HepG2 (cell line): ENCODE measurements around the gene CISTR. TPM values are rescaled to one million over a fixed set of nuclear protein-coding genes. Genes with fewer than 3 reads are reported as not detected.

Experiments
- CENPX ChIP-seq: sonication (generic); formaldehyde crosslinking; IDR thresholded peaks from 2 replicates; pipeline ENCODE4 v1.9.0; 2021; ENCODE audit warnings: mild to moderate bottlenecking, missing genetic modification reagents, moderate library complexity
- GATA4 ChIP-seq: sonication (generic); IDR thresholded peaks from 2 replicates; pipeline ENCODE4 v1.6.1; 2016; ENCODE audit warnings: antibody characterized with exemption, low read depth, borderline replicate concordance
- PHF21A ChIP-seq: sonication (generic); formaldehyde crosslinking; IDR thresholded peaks from 2 replicates; pipeline ENCODE4 v1.5.0; 2020; ENCODE audit warnings: mild to moderate bottlenecking, missing genetic modification reagents
- TCF7 ChIP-seq: sonication (generic); IDR thresholded peaks from 2 replicates; pipeline ENCODE4 v1.6.1; 2016; ENCODE audit warnings: antibody characterized with exemption, low read depth
- U2AF2 ChIP-seq: fragments of 200-400 bp; formaldehyde crosslinking; IDR thresholded peaks from 2 replicates; pipeline ENCODE4 v1.6.1; 2017; ENCODE audit warnings: low read depth, mild to moderate bottlenecking, low read length
- ZNF317 ChIP-seq: sonication (generic); formaldehyde crosslinking; IDR thresholded peaks from 2 replicates; pipeline ENCODE4 v1.5.0; 2020; ENCODE audit warnings: mild to moderate bottlenecking, missing genetic modification reagents
- polyA plus RNA-seq, 8 experiments: library from polyadenylated mRNA; depleted of rRNA in 3 of 8; stranded (reverse) in 7 of 8; unstranded in 1 of 8; fragments of >200 nt; fragmentation: Illumina TruSeq in 4 of 8; extraction: Trizol in 4 of 8; gene quantifications; 2 replicates each; pipeline versions ENCODE4 v1.2.1 to v1.2.3, GENCODE V29; 2011 to 2016; ENCODE audit warnings: low read depth in 4 of 8, missing spikeins in 1 of 8, mixed read lengths in 1 of 8; ENCODE audit not compliant: insufficient read depth in 1 of 8
- total RNA-seq, 5 experiments: library from RNA; depleted of rRNA; stranded (reverse); fragments of >200 nt; fragmentation: Illumina TruSeq; extraction: Trizol; gene quantifications; 2 replicates each; pipeline ENCODE4 v1.2.3, GENCODE V29; 2016; ENCODE audit warnings: low read depth in 1 of 5
- TF ChIP-seq, protein P1 (sequence below): sonication (generic); formaldehyde crosslinking; conservative IDR thresholded peaks from 2 replicates; pipeline ENCODE4 v1.5.0; 2020; ENCODE audit warnings: missing genetic modification reagents
- TF ChIP-seq, protein P2 (sequence below): sonication (generic); formaldehyde crosslinking; IDR thresholded peaks from 2 replicates; pipeline ENCODE4 v1.4.0; 2020; ENCODE audit warnings: missing genetic modification reagents, borderline replicate concordance

Gene CISTR
- total and polyA plus RNA-seq, 2 of the 13 experiments (the other 11 are each of a cell fraction or from before 2014, with no cell fraction given): not detected

- TF ChIP-seq, protein P1, sequence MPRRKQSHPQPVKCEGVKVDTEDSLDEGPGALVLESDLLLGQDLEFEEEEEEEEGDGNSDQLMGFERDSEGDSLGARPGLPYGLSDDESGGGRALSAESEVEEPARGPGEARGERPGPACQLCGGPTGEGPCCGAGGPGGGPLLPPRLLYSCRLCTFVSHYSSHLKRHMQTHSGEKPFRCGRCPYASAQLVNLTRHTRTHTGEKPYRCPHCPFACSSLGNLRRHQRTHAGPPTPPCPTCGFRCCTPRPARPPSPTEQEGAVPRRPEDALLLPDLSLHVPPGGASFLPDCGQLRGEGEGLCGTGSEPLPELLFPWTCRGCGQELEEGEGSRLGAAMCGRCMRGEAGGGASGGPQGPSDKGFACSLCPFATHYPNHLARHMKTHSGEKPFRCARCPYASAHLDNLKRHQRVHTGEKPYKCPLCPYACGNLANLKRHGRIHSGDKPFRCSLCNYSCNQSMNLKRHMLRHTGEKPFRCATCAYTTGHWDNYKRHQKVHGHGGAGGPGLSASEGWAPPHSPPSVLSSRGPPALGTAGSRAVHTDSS (CRISPR knock-in tag): no peak
- TF ChIP-seq CENPX (no peak), PHF21A (CRISPR knock-in tag) (no peak), U2AF2 (no peak), TCF7 (no peak), ZNF317 (CRISPR knock-in tag) (no peak), GATA4 (no peak)
- TF ChIP-seq, protein P2, sequence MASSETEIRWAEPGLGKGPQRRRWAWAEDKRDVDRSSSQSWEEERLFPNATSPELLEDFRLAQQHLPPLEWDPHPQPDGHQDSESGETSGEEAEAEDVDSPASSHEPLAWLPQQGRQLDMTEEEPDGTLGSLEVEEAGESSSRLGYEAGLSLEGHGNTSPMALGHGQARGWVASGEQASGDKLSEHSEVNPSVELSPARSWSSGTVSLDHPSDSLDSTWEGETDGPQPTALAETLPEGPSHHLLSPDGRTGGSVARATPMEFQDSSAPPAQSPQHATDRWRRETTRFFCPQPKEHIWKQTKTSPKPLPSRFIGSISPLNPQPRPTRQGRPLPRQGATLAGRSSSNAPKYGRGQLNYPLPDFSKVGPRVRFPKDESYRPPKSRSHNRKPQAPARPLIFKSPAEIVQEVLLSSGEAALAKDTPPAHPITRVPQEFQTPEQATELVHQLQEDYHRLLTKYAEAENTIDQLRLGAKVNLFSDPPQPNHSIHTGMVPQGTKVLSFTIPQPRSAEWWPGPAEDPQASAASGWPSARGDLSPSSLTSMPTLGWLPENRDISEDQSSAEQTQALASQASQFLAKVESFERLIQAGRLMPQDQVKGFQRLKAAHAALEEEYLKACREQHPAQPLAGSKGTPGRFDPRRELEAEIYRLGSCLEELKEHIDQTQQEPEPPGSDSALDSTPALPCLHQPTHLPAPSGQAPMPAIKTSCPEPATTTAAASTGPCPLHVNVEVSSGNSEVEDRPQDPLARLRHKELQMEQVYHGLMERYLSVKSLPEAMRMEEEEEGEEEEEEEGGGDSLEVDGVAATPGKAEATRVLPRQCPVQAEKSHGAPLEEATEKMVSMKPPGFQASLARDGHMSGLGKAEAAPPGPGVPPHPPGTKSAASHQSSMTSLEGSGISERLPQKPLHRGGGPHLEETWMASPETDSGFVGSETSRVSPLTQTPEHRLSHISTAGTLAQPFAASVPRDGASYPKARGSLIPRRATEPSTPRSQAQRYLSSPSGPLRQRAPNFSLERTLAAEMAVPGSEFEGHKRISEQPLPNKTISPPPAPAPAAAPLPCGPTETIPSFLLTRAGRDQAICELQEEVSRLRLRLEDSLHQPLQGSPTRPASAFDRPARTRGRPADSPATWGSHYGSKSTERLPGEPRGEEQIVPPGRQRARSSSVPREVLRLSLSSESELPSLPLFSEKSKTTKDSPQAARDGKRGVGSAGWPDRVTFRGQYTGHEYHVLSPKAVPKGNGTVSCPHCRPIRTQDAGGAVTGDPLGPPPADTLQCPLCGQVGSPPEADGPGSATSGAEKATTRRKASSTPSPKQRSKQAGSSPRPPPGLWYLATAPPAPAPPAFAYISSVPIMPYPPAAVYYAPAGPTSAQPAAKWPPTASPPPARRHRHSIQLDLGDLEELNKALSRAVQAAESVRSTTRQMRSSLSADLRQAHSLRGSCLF (CRISPR knock-in tag): no peak
Measured at GRCh38 chr12:53759261-53759660, 7.5 kb upstream of the CISTR start (continued).
